Aorta (tissue), 5 donors: Measurements from ENCODE around the gene ABO. TPM values are rescaled to one million over a fixed set of nuclear protein-coding genes. Genes with fewer than 3 reads are reported as not detected.

Experiments used
- ATAC-seq: fragments of 200-7000 bp; cut with Tn5 transposase; one replicate; pipeline ENCODE4 v1.9.1; 2022; ENCODE audit warnings: moderate library complexity; ENCODE audit not compliant: low FRiP score
- DNase-seq, 2 donors: peaks; one replicate each; pipeline ENCODE4 v3.0.0-alpha.2; 2020
- H3K27ac ChIP-seq, 2 donors: one replicate each; pipeline ENCODE4 v1.5.1; 2013; ENCODE audit warnings: low read length in 2 of 2, mild to moderate bottlenecking in 2 of 2, moderate library complexity in 2 of 2, control low read depth in 1 of 2, inconsistent platforms in 1 of 2, low read depth in 1 of 2
- H3K27me3 ChIP-seq, 2 donors: one replicate each; pipeline ENCODE4 v1.6.1; 2013; ENCODE audit warnings: control low read depth in 1 of 2, low read length in 1 of 2, mild to moderate bottlenecking in 1 of 2, moderate library complexity in 1 of 2; ENCODE audit not compliant: insufficient read depth in 2 of 2, control insufficient read depth in 1 of 2
- H3K36me3 ChIP-seq, 2 donors: one replicate each; pipeline ENCODE4 v1.6.1; 2013; ENCODE audit warnings: control low read depth in 1 of 2, low read length in 1 of 2, mild to moderate bottlenecking in 1 of 2; ENCODE audit not compliant: insufficient read depth in 2 of 2, control insufficient read depth in 1 of 2
- H3K4me1 ChIP-seq, 2 donors: one replicate each; pipeline ENCODE4 v1.6.1; 2013; ENCODE audit warnings: low read length in 2 of 2, control low read depth in 1 of 2, mild to moderate bottlenecking in 1 of 2, moderate library complexity in 1 of 2; ENCODE audit not compliant: insufficient read depth in 2 of 2, control insufficient read depth in 1 of 2
- H3K4me3 ChIP-seq, 2 donors: one replicate each; pipeline ENCODE4 v1.5.1; 2013; ENCODE audit warnings: low read length in 2 of 2, control low read depth in 1 of 2, mild to moderate bottlenecking in 1 of 2
- H3K9me3 ChIP-seq: one replicate; pipeline ENCODE4 v1.6.1; 2013; ENCODE audit warnings: mild to moderate bottlenecking, low read length; ENCODE audit not compliant: control insufficient read depth
- WGBS, 2 donors: extraction: QIAGEN DNeasy Blood & Tissue Kit; methylation state at CpG; one replicate each; pipeline ENCODE4 v1.1.7; 2013; 5-methylcytosine and 5-hydroxymethylcytosine counted together
- intact Hi-C, 2 donors: fragments of 100-400 bp; cut with DNase I; formaldehyde crosslinking; loops; one replicate each; pipeline versions ENCODE4 v1.14.2 to v1.15.0; 2022
- polyA plus RNA-seq, 2 donors: library from polyadenylated mRNA; stranded (reverse); fragments of 200-250 nt; gene quantifications; one replicate each; pipeline ENCODE4 v1.2.3, GENCODE V29; 2013
- total RNA-seq, 2 donors: library from RNA; stranded (reverse); fragmentation: NEBNext Ultra II Directional; extraction: Animal tissue kit (Norgen Biotek cat#: 25700); gene quantifications; one replicate each; pipeline ENCODE4 v1.2.1, GENCODE V29; 2021
- donor health status: healthy with polysubstance abuse.
- donor health status: Bipolar disorder and iron deficiency.
- donor health status: DM: no; HTN: no; CAD: no.
- donor health status: DM: no; HTN: no; CAD: no.
- donor health status: DM: yes; HTN: yes; CAD: no.

The ABO gene
- total and polyA plus RNA-seq, 4 donors, result 0.43 to 3.3 (median 1.6) TPM

DNA sequence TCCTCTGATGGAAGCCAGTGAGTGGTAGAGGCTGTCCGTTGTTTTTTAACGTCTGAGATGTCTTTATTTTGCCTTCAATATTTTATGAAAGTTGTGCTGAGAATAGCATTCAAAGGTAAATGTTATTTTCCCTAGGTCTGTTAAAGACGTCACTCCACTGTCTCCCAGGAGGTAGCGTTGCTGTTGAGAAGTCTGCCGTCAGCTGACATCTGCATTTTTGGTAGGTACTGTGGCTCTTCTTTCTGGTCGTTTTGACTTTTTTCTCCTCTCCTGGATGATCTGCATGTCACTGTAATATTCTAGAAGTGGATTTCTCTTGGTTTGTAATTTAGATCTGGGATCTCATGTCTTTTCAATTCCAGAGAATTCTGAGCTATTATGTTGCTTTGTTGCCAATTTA, 34.6 kb upstream of the ABO start:
- Histone ChIP-seq H3K4me3 (no peak overlapping the region), H3K27ac (no peak overlapping the region), H3K27me3 (no peaks in the 10 kb centered on the region), H3K9me3 (peaks cover 2% of the 10 kb centered on the region), H3K36me3 (no peaks in the 10 kb centered on the region), H3K4me1 (no peaks in the 10 kb centered on the region)
- no peak for DNase-seq
- intact Hi-C loops, result no loop called here
- ATAC-seq, result no peak
- WGBS, 2 donors, result 82 to 83% methylated on average over 6 of the region's 6 CpGs

DNA sequence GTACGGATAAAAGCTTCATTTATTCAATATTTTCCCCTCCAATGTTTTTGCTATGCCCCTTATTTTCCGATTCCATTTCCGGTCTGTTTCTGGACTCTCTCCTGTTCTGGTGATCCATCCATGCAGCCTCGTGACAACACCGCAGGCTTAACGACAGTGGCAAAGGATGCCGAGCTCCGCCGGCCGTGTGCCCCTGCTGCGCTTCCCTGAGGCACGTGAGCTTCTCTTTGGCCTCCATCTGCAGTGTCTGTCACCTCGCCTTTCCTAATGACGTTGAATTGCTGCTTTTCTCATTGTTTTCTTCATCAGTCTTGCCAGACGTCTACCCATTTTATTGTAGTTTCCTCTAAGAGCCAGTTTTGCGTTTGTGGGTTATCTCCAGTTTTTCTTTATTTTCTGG, 32.3 kb upstream of the ABO start:
- Histone ChIP-seq H3K4me3 (no peak overlapping the region), H3K36me3 (no peaks in the 10 kb centered on the region), H3K9me3 (peaks cover 2% of the 10 kb centered on the region), H3K27me3 (no peaks in the 10 kb centered on the region), H3K27ac (no peak overlapping the region), H3K4me1 (no peaks in the 10 kb centered on the region)
- DNase-seq, result no peak
- intact Hi-C loops, result no loop called here
- 66 to 71% methylated on average over 16 of the region's 16 CpGs for WGBS, 2 donors
- ATAC-seq, result no peak

DNA sequence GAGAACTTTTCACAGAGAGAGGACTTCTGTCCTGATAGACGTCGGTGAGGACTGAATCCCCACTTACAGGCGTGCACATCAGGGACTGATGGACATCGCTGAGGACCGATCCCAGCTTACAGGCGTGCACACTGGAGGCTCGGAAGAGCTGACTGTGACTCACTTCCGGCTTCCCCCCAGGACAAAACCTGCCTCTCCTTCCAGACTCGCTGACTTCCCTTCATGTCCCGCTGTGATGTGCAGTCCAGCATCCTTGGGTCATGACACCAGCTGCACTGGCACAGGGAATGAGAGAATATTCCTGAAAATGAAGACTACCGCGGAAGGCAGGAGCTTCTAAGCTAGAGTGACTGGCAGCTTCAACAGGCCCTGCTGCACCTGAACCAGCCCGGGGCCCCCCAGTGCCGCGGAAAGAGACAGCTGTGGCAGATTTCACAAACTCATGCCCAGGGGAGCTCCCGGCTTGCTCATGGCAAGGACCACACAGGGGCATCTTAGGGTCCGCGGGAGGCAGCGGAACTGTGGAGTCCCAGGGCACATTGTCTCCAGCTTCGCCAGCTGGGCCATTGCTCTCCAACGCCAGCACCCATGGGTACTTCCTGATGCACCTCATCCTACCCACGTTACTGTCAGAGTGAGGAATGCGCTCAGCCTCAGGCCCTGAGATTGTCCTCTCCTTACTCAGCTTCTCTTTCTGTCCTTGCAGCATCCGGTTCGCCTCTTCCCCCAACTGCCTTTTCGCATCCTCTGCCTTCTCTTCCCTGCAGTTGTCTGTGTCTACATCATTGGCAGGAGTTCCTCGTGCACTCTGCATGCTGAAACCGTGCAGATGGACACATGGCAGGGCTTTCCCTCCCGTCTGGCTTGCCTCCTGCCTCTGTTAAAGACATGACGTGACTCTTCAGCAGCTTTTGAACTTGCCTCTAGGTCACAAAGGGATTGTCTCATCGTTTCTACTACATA, 31.5 kb upstream of the ABO start:
- DNase-seq (no peak), ATAC-seq (no peak)
- H3K4me3 ChIP-seq, result no peak overlapping the region
- H3K9me3 ChIP-seq, result peaks cover 2% of the 10 kb centered on the region
- no peaks in the 10 kb centered on the region for H3K27me3 ChIP-seq
- H3K36me3 ChIP-seq, result no peaks in the 10 kb centered on the region
- no peaks in the 10 kb centered on the region for H3K4me1 ChIP-seq
- intact Hi-C loops, result no loop called here
- WGBS, 2 donors, result 74% methylated on average over 31 of the region's 31 CpGs
- H3K27ac ChIP-seq, result no peak overlapping the region

DNA sequence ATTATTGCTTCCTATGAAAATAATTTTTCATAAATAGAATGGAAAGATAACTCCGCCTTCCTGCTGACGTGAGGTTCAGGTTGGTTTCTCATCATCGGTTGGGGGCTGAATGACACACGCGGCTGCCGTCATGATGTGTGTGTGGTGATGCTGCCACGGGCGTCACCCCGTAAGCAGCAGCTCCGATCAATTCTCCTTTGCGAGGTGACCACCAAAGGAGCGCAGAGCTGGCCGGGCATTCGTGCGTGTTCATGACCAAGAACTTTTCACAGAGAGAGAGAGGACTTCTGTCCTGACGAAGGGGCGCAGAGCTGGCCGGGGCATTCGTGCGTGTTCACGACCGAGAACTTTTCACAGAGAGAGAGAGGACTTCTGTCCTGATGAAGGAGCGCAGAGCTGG, 30.7 kb upstream of the ABO start:
- no peaks in the 10 kb centered on the region for H3K4me1 ChIP-seq
- H3K27ac ChIP-seq, result no peak overlapping the region
- H3K36me3 ChIP-seq, result no peaks in the 10 kb centered on the region
- WGBS, 2 donors, result 87 to 88% methylated on average over 23 of the region's 23 CpGs
- intact Hi-C loops, result no loop called here
- H3K9me3 ChIP-seq, result peaks cover 2% of the 10 kb centered on the region
- no peaks in the 10 kb centered on the region for H3K27me3 ChIP-seq
- ATAC-seq (no peak), DNase-seq (no peak)
- no peak overlapping the region for H3K4me3 ChIP-seq

DNA sequence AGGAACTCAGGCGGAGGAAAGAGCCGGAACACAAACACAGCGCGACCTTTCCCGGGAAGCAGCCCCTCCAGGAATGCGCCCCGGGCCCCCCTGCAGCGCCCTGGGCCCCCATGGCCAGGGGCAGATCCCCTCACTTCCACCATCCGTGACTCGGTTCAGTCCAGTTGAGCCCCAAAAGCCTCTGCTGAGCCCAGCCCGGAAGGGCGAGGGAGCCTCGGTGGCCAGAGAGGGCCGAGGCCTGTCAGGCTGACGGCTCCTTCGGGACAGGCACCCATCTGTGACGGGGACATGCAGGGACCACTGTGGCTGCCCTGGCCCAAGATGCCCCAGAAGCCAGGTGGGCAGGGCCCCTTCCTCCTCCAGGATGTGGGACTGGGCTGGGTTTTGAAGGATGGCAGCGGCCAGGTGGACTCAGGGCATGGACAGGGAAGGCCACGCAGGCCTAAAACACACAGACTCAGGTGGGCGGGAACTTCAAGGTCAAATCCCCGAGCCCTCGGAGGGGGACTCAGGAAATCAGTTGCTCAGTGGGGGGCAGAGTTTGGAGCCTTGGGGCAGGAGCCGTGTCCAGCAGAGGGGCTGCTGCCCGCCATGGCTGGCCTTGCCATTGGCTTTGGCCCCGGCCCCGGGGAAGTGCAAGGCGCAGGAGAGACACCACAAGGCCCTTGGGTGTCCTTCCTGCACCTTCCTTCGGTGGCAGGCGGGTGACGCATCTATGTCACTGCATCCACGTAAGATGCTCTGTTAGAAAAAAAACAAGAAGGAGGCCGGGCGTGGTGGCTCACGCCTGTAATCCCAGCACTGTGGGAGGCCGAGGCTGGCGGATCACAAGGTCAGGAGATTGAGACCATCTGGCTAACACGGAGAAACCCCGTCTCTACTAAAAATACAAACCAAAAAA, 29.7 kb upstream of the ABO start:
- DNase-seq (no peak), ATAC-seq (no peak)
- H3K27ac ChIP-seq, result no peak overlapping the region
- H3K36me3 ChIP-seq, result no peaks in the 10 kb centered on the region
- WGBS, 2 donors, result 81 to 82% methylated on average over 36 to 38 of the region's 38 CpGs
- no peaks in the 10 kb centered on the region for H3K27me3 ChIP-seq
- no peaks in the 10 kb centered on the region for H3K4me1 ChIP-seq
- no peak overlapping the region for H3K4me3 ChIP-seq
- intact Hi-C loops, result no loop called here
- peaks cover 1% of the 10 kb centered on the region for H3K9me3 ChIP-seq

DNA sequence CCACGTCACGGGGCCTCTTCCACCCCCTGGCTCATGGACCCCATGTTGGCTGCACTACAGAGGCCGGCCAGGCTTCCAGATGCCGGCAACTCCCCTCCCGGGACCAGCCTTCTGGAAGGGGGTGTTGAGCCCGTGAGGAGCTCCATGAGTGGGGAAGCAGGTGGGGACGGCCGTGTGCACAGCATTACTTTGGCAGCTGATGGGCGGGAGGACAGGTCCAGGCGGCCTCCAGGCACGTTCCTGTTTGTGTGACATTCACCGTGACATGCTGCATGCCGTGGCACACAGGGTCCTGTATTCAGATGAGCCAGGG, 29.1 kb upstream of the ABO start:
- Histone ChIP-seq H3K9me3 (no peaks in the 10 kb centered on the region), H3K36me3 (no peaks in the 10 kb centered on the region), H3K4me3 (no peak overlapping the region), H3K27me3 (no peaks in the 10 kb centered on the region), H3K4me1 (no peaks in the 10 kb centered on the region), H3K27ac (no peak overlapping the region)
- 45 to 51% methylated on average over 13 of the region's 13 CpGs for WGBS, 2 donors
- DNase-seq, result no peak
- intact Hi-C loops, result no loop called here
- ATAC-seq, result no peak

DNA sequence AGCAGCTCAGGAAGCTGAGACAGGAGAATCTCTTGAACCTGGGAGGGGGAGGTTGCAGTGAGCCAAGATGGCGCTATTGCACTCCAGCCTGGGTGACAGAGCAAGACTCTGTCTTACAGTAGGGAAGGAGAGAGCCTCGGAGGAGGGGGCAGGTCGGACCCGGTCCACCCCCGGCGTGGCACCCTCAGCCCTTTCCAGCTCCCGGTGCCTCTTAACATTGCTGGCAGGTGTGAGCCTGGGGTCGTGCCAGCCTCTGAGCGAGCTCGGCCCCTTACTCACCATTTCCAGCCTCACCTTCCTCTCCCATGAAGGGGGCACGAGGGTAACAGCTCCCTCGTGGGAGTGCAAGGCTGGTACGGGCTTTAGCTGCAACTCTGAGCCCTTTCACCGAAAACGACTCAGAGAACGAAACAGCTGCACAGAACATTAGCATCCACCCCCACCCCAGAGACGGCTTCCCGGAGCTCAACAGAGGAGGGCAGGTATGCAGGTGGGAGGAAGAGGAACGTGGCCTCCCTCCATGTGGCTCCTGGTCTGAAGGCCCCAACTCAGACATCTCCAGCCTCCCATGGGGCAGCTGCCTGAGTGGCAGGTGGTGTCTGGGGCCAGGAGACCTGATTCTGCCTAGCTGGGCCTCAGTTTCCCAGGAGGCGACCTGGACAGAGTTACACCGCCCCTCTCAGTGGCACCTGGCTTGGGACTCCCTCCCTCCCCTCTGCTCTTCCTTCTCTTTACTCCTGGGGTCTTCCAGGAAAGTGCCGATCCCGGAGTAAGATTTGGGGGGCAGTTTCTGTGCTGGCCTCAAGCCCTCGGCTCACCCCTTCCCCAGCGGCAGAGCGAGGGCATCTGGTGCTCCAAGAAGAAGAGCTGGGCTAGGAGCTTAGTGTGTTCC, 28.5 kb upstream of the ABO start:
- Histone ChIP-seq H3K36me3 (no peaks in the 10 kb centered on the region), H3K27me3 (no peaks in the 10 kb centered on the region), H3K27ac (no peak overlapping the region), H3K4me1 (no peaks in the 10 kb centered on the region), H3K9me3 (no peaks in the 10 kb centered on the region), H3K4me3 (no peak overlapping the region)
- intact Hi-C loops, result no loop called here
- DNase-seq (no peak), ATAC-seq (no peak)
- WGBS, 2 donors, result 70 to 78% methylated on average over 25 to 26 of the region's 26 CpGs
